A172 (cell line): ENCODE data around the gene CASP8AP2. TPM values are rescaled to one million over a fixed set of nuclear protein-coding genes. Genes with fewer than 3 reads are reported as not detected.
"Not testable (repeated sequence)": the region's sequence is repeated elsewhere in the genome, so short reads cannot be mapped to it uniquely, and the experiment has no call there.

Source experiments
- DNase-seq: peaks from one replicate; pipeline ENCODE4 v3.0.0-alpha.2; 2015; ENCODE audit warnings: low spot score
- total RNA-seq: library from RNA; depleted of rRNA; stranded (reverse); fragments of >200 nt; shearing (Covaris generic); gene quantifications from 2 replicates; pipeline ENCODE4 v1.2.3, GENCODE V29; 2014

The CASP8AP2 gene
- total RNA-seq, 1 experiment from 2014 or later: 16.9 TPM

DNA sequence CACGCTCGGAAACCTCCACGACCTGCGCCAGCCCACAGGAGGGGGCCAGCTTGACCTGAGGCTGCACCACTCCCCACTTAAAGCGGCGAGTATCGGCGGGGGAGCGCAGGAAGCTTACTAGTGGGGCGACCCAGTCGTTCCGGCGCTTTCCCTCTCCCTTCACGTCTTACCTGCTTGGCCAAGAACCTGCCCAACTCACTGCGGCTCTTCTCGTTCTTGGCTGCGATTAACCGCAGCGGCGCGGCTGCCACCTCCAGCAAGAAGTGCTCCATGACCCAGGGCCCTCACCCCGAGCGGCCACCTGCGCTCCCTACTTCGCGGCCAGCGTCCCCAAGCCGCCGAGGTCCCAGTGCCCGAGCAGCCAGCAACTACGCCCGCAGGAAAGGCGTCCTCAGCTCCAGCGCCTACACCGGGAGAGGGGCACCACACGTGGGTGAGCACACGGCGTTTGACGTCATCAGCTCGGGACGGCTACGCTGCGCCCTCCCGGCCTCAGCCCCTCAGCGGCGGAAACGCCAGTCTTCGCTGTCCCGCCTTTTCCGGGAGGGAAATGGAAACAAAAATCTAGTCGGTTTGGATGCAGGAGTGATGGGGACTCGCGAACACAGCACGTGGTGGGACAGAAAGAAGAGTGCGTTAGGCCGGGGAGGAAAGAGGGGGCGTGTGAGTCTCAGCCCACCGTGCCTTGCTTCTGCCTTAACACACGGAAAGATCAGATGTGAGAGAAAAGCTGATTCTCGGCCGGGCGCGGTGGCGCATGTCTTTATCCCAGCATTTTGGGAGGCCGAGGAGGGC is 10.1 kb upstream of the CASP8AP2 start, which contains the start of gene MDN1:
Gene MDN1, minus strand, starts transcription at position 459 of the 795 bp plus-strand sequence. Its CDS starts 187 bp downstream, at position 272.
- peak; percentile 89 for DNase-seq

DNA sequence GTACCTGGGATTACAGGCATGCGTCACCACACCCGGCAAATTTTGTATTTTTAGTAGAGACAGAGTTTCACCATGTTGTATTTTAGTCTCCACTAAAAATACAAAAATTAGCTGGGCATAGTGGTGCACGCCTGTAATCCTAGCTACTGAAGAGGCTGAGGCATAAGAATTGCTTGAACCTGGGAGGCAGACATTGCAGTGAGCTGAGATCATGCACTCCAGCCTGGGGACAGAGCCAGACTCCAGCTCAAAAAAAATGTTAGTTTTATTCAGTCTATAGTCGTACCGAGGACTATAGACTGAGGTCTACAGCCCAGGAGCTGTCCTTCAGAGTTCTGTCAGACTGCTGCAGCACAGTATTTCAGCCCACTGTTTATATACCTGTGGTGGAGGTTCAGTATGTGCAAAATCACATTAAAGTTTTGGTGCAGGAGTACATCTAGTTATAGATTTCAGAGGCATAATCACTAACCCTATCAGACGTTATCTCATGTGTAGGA is 3.6 kb upstream of the CASP8AP2 start:
- no peak for DNase-seq

DNA sequence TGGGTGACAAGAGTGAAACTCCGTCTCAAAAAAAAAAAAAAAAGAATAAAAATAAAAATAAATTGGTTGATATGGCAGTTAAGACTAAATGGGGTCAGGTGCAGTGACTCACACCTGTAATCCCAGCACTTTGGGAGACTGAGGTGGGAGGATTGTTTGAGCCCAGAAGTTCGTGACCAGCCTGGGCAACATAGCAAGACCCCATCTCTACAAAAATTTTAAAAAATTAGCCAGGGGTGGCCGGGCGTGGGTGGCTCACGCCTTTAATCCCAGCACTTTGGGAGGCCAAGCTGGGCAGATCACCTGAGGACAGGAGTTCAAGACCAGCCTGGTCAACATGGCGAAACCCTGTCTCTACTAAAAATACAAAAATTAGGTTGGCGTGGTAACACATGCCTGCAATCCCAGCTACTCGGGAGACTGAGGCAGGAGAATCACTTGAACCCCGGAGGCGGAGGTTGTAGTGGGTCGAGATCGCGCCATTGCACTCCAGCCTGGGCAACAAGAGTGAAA is 1.1 kb upstream of the CASP8AP2 start:
- not testable (repeated sequence) for DNase-seq

DNA sequence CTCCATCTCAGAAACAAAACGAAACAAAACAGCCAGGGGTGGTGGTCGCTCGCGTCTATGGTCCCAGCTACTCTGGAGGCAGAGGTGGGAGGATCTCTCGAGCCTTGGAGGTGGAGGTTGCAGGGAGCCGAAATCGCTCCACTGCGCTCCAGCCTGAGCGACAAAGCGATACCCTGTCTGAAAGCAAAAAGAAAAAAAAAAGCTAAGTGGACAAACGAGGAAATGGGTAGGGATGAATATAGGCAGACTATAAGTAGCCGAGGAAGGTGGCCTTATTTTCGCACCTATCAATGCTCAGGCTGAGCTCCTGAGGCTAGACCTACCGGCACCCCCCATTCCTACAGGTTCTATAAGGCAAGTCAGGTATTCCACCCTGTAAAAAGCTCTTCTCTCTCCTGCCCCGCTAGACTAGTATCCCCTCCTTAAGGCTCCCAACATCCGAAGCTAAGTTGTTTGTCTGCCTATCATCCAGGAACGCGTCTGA is 650 bp upstream of the CASP8AP2 start:
- DNase-seq: no peak

DNA sequence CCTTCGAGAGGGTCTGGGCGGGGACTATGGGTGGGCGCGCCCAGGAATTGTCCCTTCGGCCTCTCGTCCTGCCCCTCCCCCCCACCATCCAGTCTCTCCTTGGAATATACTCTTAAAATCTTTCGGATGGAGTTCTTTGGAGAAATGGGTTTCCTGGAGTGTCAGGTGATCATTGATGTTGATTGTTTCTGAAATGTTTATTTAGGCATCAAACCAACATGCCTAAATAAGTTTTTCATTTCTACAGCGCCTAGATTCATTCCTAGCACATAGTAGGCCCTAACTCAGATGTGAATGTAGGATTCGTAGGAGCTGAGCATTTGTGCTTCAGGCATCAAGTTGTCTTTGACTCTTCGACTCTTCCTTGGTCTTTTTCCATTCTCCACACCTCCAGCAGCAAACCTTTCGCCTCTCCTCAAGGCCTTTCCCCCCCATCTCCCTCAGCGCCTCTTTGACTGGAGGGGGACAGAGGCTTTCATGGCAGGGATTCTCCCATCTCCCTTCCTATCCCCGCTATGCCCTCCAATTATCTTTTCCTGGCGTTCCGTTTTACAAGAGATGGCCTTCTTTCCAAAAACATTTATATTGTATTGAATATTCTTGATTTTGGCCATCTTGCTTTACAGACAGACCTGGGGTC is 610 bp downstream of the CASP8AP2 start:
- DNase-seq: no peak

DNA sequence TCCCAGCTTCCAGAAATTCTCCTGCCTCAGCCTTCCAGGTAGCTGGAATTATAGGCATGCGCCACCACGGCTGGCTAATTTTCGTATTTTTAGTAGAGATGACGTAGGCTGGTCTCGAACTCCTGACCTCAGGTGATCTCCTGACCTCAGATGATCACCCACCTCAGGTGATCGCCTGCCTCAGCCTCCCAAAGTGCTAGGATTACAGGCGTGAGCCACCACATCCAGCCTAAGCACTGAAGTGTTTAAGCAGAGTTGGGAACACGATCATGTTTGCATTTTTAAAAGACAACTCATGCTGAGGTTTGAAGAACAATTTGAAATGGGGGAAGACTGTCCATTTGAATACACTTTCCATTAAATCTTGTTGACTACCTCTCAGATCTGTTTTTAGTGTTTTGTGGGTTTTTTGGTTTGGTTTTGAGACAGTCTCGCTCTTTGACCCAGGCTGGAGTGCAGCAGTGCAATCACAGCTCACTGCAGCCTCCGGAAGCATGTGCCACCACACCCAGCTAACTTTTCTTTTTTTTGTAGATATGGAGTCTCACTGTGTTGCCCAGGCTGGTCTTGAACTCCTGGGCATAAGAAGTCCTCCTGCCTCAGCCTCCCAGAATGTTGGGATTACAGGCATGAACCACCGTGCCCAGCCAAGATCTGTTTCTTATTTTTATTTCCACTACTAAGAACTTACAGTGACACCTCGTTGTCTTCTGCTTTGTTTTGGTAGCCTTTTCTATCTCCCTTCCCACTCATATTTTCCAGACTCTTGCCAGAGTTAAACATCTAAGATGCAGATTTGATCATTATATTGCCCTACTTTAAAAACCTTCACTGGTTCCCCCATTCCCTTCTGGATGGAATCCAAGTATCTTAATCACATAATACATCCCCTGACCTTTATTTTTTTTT is 5.5 kb downstream of the CASP8AP2 start:
- no peak for DNase-seq

DNA sequence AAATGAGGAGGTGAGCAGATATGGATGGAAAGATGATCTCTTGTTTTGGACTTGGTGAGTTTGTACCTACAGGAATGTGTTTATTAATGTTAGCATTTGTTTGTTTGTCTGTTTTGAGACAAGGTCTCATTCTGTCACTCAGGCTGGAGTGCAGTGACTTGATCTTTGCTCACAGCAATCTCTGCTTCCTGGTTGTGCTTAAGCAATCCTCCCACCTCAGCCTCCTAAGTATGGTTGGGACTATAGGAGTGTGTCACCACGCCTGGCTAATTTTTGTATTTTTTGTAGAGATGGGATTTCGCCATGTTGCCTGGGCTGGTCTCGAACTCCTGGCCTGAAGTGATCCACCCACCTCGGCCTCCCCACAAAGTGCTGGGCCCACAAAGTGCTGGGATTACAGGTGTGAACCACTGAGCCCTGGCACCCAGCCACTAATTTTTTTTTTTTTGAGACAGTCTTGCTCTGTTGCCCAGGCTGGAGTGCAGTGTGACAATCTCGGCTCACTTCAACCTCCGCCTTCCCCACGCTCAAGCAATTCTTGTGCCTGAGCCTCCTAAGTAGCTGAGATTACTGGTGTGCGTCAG is 7.1 kb downstream of the CASP8AP2 start:
- no peak for DNase-seq

DNA sequence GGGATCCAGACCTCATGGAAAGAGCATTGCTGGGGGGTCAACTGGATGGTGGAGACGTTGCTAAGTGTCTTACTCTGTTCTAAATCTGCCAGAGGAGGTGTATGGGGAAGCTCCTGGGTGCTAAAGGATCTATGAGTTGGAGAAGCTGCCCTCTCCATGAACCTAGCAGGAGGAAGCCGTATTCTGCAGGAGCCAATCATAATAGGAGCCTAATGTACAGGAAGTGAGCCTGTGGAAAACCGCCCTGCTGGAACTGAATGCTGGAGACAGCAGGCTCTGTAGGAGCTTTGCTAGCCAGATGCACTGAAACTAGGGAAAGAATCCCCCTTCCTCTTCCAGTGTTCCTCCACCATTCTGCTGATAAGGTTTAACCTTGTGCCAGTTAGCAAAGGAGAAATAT is 10.9 kb downstream of the CASP8AP2 start:
- peak; percentile 13 for DNase-seq

DNA sequence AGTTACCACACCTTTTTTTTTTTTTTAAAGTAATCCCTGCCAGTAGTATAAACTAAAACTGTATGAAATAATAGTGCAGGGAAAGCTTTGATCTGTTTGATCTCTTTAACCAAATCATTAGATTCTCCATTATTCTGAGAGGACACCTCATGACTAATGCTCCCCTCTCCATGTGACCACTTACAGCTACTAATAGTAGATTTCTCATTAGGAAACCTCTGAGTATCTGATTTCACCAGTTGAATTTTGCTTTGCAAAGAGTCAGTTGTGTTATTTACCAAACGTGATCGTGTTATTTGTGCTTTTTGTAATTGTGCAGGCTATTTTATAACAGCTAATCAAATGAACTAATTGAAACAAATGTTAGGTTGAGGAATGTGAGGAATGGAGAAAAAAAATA is 12.5 kb downstream of the CASP8AP2 start:
- no peak for DNase-seq

DNA sequence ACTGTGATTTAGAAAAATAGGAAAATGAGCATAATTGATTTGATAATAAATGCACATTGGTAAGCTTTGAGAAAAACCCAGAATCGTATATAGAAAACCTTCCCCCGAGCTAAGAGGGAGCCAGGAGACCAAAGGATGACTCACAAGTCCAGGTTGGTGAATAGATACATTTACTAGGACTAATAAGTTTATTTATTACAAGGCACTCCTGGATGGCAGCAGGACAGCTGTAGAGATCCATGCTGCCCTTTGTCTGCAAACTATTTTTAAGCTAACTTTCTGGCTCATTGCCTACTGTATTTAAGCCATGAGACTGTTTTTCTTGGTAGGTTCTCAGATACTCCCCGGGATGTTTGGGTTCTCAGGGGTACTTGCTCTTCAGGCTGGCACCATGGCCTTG is 13.4 kb downstream of the CASP8AP2 start:
- DNase-seq: peak; percentile 50

DNA sequence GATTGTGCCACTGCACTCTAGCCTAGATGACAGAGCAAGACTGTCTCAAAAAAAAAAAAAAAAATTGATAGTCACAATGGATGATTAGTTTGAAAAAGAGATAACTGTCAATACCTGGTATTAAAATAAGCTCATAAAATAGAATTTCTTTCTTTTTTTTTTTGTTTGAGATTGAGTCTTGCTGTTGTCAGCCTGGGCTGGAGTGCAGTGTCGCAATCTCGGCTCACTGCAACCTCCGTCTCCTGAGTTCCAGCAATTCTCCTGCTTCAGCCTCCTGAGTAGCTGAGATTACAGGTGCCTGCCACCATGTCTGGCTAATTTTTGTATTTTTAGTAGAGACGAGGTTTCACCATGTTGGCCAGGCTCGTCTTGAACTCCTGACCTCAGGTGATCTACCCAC is 17.8 kb downstream of the CASP8AP2 start:
- not testable (repeated sequence) for DNase-seq

DNA sequence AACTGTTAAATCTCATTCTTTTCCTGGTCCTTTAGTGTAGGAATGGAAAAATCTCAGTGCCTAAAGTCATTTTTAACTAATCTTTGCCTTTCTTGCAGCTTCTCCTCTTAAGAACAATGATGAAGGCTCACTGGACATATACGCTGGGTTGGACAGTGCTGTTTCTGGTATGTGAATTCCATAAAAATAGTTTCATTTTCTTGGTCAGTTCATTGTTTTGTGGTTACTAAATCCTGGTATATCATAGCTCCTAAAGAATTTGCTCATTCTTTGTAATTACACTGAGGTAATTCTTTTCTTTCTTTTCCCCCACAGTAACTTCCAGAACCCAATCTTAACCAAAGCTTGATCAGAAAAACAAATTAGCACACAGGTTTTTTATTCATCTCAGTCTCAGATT is 23.4 kb downstream of the CASP8AP2 start:
- no peak for DNase-seq

DNA sequence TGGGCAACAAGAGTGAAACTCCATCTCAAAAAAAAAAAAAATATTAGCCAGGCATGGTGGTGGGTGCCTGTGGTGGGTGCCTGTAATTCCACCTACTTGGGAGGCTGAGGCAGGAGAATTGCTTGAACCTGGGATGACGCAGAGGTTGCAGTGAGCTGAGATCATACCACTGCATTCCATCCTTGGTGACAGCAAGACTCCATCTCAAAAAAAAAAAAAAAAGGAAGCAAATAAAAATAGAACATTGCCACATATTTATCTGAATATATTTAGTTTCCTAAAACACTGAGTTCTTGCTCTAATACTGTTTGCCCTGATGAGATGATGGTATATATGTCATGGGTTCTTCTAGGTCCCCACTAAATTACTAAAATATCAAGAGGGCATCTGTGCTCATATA is 28.4 kb downstream of the CASP8AP2 start:
- DNase-seq: no peak

DNA sequence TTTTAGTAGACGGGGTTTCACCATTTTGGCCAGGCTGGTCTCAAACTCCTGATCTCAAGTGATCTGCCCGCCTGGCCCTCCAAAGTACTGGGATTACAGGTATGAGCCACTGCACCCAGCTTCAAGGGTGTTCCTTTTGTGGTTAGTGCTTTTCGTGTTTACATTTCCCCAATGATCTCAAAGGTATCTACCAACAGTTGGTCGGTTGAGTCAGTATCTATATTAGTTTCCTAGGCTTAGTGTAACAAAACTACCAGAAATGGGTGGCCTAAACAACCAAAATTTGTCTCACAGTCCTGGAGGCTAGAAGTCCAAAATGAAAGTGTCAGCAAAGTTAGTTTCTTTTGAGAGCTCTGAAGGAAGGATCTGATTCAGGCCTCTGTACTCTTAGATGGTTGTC is 30.1 kb downstream of the CASP8AP2 start:
- DNase-seq: no peak

DNA sequence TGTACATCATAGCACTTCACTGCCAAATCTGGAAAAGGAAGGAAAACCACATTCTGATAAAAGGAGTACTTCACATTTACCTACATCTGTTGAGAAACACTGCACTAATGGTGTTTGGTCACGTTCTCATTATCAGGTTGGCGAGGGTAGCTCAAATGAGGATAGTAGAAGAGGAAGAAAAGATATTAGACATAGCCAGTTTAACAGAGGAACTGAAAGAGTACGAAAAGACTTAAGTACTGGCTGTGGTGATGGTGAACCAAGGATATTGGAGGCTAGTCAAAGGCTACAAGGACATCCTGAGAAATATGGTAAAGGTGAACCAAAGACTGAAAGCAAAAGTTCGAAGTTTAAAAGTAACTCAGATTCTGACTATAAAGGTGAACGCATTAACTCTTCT is 32.6 kb downstream of the CASP8AP2 start:
- DNase-seq: no peak

DNA sequence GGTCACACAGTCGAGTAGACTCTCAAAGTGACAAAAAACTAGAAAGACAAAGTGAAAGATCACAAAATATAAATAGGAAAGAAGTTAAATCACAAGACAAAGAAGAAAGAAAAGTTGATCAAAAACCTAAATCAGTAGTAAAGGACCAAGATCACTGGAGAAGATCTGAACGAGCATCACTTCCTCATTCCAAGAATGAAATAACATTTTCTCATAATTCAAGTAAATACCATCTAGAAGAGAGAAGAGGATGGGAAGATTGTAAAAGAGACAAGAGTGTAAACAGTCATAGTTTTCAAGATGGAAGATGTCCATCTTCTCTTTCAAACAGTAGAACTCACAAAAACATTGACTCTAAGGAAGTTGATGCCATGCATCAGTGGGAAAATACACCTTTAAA is 33.0 kb downstream of the CASP8AP2 start:
- DNase-seq: no peak

DNA sequence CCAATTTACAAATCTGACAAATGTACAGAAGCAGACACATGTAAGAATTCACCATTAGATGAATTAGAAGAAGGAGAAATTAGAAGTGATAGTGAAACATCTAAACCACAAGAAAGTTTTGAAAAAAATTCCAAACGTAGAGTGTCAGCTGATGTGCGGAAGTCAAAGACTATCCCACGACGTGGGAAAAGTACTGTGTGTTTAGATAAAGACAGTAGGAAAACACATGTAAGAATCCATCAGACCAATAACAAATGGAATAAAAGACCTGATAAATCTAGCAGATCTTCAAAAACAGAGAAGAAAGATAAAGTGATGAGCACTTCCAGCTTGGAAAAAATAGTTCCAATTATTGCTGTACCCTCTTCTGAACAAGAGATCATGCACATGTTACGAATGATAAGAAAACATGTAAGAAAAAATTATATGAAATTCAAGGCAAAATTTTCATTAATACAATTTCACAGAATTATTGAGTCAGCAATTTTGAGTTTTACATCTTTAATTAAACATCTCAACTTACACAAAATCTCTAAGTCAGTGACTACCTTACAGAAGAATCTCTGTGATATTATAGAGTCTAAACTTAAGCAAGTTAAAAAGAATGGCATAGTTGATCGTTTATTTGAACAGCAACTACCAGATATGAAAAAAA is 36.5 kb downstream of the CASP8AP2 start:
- no peak for DNase-seq

DNA sequence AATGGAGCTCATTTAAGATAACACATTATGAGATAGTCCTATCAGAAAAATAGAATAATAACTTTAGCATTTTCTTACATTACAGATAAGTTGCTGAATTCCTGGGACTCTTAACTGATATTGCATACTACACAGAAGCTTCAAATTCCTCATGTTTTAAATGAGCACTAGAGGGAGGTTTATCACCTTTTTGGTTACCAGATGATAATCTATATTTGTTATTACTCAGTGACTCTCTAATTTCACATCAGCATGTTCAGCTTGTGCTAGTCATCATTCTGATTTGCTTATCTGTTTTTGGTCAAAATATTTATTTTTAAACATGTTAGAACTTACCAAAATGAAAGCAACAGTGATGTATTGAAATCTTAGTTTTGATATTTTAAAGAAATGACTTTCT is 44.0 kb downstream of the CASP8AP2 start:
- no peak for DNase-seq

DNA sequence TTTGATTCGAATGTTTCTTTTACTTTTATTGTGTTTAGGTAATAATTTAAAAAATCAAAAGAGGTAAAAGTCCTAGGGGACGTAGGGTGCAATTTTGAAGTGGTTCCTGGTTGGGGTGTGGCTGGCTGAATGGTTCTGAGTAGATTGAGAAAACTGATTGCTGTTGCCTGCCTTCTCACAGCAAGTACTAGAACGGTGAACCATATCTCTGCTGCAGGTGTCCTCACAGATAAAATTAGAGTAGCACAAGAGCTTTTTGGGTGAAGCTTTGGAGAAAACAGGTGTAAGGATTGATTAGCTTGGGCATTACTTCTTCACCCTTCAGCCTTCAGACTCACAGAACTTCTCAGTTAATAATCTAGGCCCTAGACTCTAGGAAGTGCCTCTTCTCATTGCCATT is 44.8 kb downstream of the CASP8AP2 start:
- DNase-seq: no peak

DNA sequence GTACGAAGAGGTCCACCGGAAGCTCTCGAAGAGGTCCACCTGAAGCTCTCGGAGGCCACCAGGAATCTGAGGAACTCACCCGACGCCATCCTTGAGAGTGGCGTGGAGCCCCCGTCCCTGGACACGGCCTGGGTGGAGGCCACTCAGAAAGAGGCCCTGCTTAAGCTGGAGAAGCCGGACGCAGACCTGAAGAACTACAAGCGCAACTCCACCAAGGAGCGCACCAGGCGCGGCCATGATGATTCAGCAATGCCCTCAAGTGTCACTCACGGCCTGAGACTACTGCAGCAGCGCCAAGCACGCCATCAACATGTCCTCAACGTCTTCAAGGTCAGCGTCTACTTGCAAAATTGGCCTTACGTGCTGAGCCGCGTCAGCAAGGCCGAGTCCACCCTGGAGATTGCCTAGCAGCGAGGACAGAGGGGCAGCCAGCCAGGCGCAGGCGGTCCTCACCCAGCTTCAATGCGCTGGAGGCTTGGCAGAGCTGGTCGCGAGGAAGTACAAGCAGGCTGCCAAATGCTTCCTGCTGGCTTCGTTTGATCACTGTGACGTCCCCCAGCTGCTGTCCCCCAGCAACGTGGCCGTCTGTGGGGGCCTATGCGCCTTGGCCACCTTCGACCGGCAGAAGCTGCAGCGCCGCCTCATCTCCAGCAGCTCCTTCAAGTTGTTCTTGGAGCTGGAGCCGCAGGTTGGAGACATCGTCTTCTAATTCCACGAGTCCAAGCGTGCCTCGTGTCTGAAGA is 56.9 kb downstream of the CASP8AP2 start:
- DNase-seq: no peak
